GM19239 (cell line): ENCODE results near the gene GLRX3.
"Not testable (repeated sequence)": the region's sequence is repeated elsewhere in the genome, so short reads cannot be mapped to it uniquely, and the experiment has no call there.

Experiments used
- DNase-seq: peaks from one replicate; pipeline ENCODE4 v3.0.0; 2011; ENCODE audit warnings: low spot score; ENCODE audit not compliant: insufficient read length
- FAIRE-seq: peaks from 2 replicates; lab custom pipeline; 2011; peaks lifted over from hg19 to GRCh38; lab: Jason Lieb, UNC

GLRX3 gene

GRCh38 chr10:130185591-130185990 lies 49.4 kb downstream of the GLRX3 start:
- no peak for DNase-seq
- no peak for FAIRE-seq

- DNase-seq (no peak), FAIRE-seq (no peak)
Measured at GRCh38 chr10:130188195-130189175, 52.3 kb downstream of the GLRX3 start.

- DNase-seq, result no peak
- no peak for FAIRE-seq
Measured at GRCh38 chr10:130189608-130190054, 53.4 kb downstream of the GLRX3 start.

GRCh38 chr10:130190055-130190736 lies 54.0 kb downstream of the GLRX3 start:
- FAIRE-seq (peak; percentile 62), DNase-seq (peak; percentile 93)

- DNase-seq (no peak), FAIRE-seq (no peak)
Measured at GRCh38 chr10:130190737-130191115, 54.5 kb downstream of the GLRX3 start.

GRCh38 chr10:130191380-130191779 lies 55.2 kb downstream of the GLRX3 start:
- no peak for FAIRE-seq
- DNase-seq, result no peak

GRCh38 chr10:130192276-130192848 lies 56.2 kb downstream of the GLRX3 start:
- FAIRE-seq (no peak), DNase-seq (no peak)

GRCh38 chr10:130193033-130193432 lies 56.8 kb downstream of the GLRX3 start:
- no peak for FAIRE-seq
- DNase-seq, result no peak

- FAIRE-seq (no peak), DNase-seq (no peak)
Measured at GRCh38 chr10:130193493-130194193, 57.5 kb downstream of the GLRX3 start.

- FAIRE-seq (no peak), DNase-seq (no peak)
Measured at GRCh38 chr10:130194194-130194990, 58.2 kb downstream of the GLRX3 start.

- DNase-seq, result no peak
- no peak for FAIRE-seq
Measured at GRCh38 chr10:130194991-130195645, 58.9 kb downstream of the GLRX3 start.

- no peak for FAIRE-seq
- DNase-seq, result no peak
Measured at GRCh38 chr10:130195746-130196294, 59.6 kb downstream of the GLRX3 start.

- no peak for DNase-seq
- FAIRE-seq, result no peak
Measured at GRCh38 chr10:130196511-130197487, 60.6 kb downstream of the GLRX3 start.

- DNase-seq (no peak), FAIRE-seq (no peak)
Measured at GRCh38 chr10:130198651-130199050, 62.5 kb downstream of the GLRX3 start.

- FAIRE-seq (no peak), DNase-seq (no peak)
Measured at GRCh38 chr10:130200179-130201042, 64.2 kb downstream of the GLRX3 start.

GRCh38 chr10:130201043-130201380 lies 64.8 kb downstream of the GLRX3 start:
- FAIRE-seq, result no peak
- DNase-seq, result no peak

- DNase-seq, FAIRE-seq: not testable (repeated sequence)
Measured at GRCh38 chr10:130202150-130202549, 66.0 kb downstream of the GLRX3 start.
